Measurements from ENCODE around the gene GPR176. TPM values are rescaled to one million over a fixed set of nuclear protein-coding genes. Genes with fewer than 3 reads are reported as not detected.

GPR176 gene
- total and polyA plus RNA-seq, 2 donors from 2014 or later, result 2.9 to 7.6 TPM

GRCh38 chr15:39783244-39783820 lies 136.7 kb downstream of the GPR176 start:
- DNase-seq, result peak in 2 of 5 donors; percentile 31 to 36
- no peaks in the 10 kb centered on the region for H3K36me3 ChIP-seq (ENCODE audit: control insufficient read depth in 2 of 3, insufficient read depth in 3 of 3, low read length in 3 of 3)
- H3K9me3 ChIP-seq (ENCODE audit: control insufficient read depth in 2 of 3, insufficient read depth in 1 of 3, low read length in 3 of 3), result no peaks in the 10 kb centered on the region
- peak overlapping the region; percentile 60 to 90 (median 82) for H3K9ac ChIP-seq (ENCODE audit: low read length in 3 of 3)
- H3K4me1 ChIP-seq (ENCODE audit: control insufficient read depth in 2 of 3, insufficient read depth in 2 of 3, low read depth in 1 of 3, low read length in 3 of 3), result peaks cover 0 to 9% (median 8%) of the 10 kb centered on the region in 3 donors
- H3K27ac ChIP-seq (ENCODE audit: low read depth in 2 of 2, low read length in 2 of 2), result peak overlapping the region in 1 of 2 donors; percentile 77
- H3K27me3 ChIP-seq (ENCODE audit: control insufficient read depth, insufficient read depth, low read length), result no peaks in the 10 kb centered on the region
- FAIRE-seq, result no peak
- H3K4me3 ChIP-seq (ENCODE audit: low read length in 3 of 3), result peak overlapping the region; percentile 93 to 99 (median 98)
- TF ChIP-seq CTCF (IDR thresholded peaks at IDR 0.05; ENCODE audit: borderline replicate concordance, extremely low read depth, insufficient read depth), result no peak
- intact Hi-C loops (cut with DNase I), result no loop called here

- H3K36me3 ChIP-seq (ENCODE audit: control insufficient read depth in 2 of 3, insufficient read depth in 3 of 3, low read length in 3 of 3), result no peaks in the 10 kb centered on the region
- peaks cover 0 to 9% (median 8%) of the 10 kb centered on the region in 3 donors for H3K4me1 ChIP-seq (ENCODE audit: control insufficient read depth in 2 of 3, insufficient read depth in 2 of 3, low read depth in 1 of 3, low read length in 3 of 3)
- TF ChIP-seq CTCF (IDR thresholded peaks at IDR 0.05; ENCODE audit: borderline replicate concordance, extremely low read depth, insufficient read depth), result no peak
- intact Hi-C loops (cut with DNase I), result no loop called here
- peak within 1 kb of the TSS; percentile 93 to 99 (median 98) for H3K4me3 ChIP-seq (ENCODE audit: low read length in 3 of 3)
- H3K9ac ChIP-seq (ENCODE audit: low read length in 3 of 3), result peak within 1 kb of the TSS; percentile 60 to 90 (median 82)
- H3K27me3 ChIP-seq (ENCODE audit: control insufficient read depth, insufficient read depth, low read length), result no peaks in the 10 kb centered on the region
- peak within 1 kb of the TSS; percentile 67 to 77 for H3K27ac ChIP-seq (ENCODE audit: low read depth in 2 of 2, low read length in 2 of 2)
- peak; percentile 97 to 99 (median 98) for DNase-seq
- no peaks in the 10 kb centered on the region for H3K9me3 ChIP-seq (ENCODE audit: control insufficient read depth in 2 of 3, insufficient read depth in 1 of 3, low read length in 3 of 3)
- no peak for FAIRE-seq
Measured at GRCh38 chr15:39782441-39783138, 137.5 kb downstream of the GPR176 start, which contains the start of gene FSIP1. Gene FSIP1 (minus strand): TSS chr15:39782841. CDS start chr15:39776524, 6,317 bp downstream.

DNA sequence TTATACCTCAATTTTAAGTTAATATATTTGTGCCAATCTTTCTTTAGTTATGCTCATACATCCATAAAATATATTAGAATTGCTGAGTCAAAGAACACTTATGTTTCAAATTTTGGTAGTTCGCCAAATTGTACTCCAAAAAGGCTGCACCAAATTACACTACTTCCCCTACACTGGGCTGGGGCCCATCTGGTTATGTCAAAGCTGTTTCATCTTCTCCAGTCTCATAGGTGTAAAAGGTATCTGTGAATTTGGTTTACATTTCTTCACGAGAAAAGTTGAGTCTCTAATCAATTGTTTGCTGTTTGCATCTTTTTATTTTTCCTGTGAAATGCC lies 138.1 kb downstream of the GPR176 start:
- intact Hi-C loops (cut with DNase I), result no loop called here
- H3K27ac ChIP-seq (ENCODE audit: low read depth in 2 of 2, low read length in 2 of 2), result peak overlapping the region in 1 of 2 donors; percentile 25
- TF ChIP-seq CTCF (IDR thresholded peaks at IDR 0.05; ENCODE audit: borderline replicate concordance, extremely low read depth, insufficient read depth), result no peak
- no peaks in the 10 kb centered on the region for H3K36me3 ChIP-seq (ENCODE audit: control insufficient read depth in 2 of 3, insufficient read depth in 3 of 3, low read length in 3 of 3)
- DNase-seq, result no peak
- no peak for FAIRE-seq
- H3K4me1 ChIP-seq (ENCODE audit: control insufficient read depth in 2 of 3, insufficient read depth in 2 of 3, low read depth in 1 of 3, low read length in 3 of 3), result peaks cover 0 to 9% (median 8%) of the 10 kb centered on the region in 3 donors
- no peaks in the 10 kb centered on the region for H3K27me3 ChIP-seq (ENCODE audit: control insufficient read depth, insufficient read depth, low read length)
- no peaks in the 10 kb centered on the region for H3K9me3 ChIP-seq (ENCODE audit: control insufficient read depth in 2 of 3, insufficient read depth in 1 of 3, low read length in 3 of 3)
- peak overlapping the region; percentile 54 to 98 (median 75) for H3K4me3 ChIP-seq (ENCODE audit: low read length in 3 of 3)
- H3K9ac ChIP-seq (ENCODE audit: low read length in 3 of 3), result peak overlapping the region in 2 of 3 donors; percentile 9 to 52

Measured in kidney (tissue), 14 donors.